Stimulated activated CD4-positive, alpha-beta T cell treated with anti-CD3 and anti-CD28 coated beads, Interleukin-1b, Interleukin-23, amount 100 ng/mL, for 48 hours (primary cell): ENCODE results near the gene FAM76A.
A peak's percentile ranks its signal among the peaks of the same experiment; 100 is the strongest.
"Not testable (repeated sequence)": the region's sequence is repeated elsewhere in the genome, so short reads cannot be mapped to it uniquely, and the experiment has no call there.

ENCODE experiments used
- DNase-seq: peaks from one replicate; pipeline ENCODE4 v3.0.0-alpha.2; 2020

The FAM76A gene

DNA sequence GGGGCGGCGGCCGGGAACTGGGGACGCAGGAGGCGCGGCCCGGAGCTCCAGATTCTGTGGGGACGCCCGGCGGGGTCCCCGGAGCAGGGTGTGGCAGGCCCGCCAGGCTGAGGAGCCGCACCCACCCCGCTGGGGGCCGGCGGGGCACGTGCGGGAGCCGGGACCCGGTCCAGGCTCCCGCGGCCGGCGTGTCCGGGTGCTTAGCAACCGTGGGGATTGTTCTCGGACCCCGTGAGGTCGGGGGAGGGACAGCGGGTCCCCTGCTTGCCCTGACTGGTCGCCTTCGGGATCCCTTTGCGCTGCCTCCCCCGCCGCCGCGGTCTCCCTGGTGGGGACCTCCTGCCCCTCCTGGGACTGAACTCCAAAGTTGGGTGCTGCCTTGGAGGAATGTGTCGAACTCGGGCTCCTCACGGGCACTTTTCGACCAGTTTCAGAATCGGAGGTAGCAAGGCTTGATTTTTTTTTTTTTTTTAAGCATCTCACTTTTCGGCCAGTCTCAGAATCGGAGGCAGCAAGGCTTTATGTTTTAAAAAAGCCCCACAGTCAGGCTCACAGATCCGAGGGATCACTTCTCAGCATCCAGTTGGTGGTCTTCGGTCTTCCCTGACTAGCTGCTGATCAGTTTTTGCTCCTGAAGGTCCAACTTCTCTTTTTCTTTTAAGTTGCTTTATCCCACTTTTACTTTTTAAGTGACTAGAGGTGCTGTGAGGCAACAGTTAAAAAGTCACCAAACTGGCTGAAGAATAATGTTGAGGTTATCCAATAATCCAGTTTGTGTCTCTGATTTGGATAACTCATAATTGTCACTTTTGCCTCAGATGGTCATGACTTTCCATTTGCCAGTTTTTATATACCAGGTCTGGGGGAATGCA is 648 bp downstream of the FAM76A start:
- DNase-seq = no peak

DNA sequence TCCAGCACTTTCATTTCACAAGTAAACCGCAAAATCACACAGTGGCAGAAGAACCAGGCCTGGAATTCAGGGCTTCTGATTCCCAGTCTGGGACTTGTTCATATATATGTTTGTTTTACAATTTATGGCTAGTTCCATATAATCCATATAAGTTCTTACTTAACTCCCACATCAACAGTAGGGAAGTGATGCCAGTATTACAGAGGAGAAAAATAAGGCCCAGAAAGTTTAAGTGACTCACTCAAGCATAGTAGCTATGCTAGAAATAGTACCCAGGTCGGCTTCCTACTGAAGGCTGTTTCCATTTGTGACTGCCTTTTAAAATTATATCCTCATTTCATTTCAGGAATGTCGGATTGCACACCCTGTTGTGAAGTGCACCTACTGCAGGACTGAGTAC is 1.4 kb downstream of the FAM76A start:
- DNase-seq = no peak

DNA sequence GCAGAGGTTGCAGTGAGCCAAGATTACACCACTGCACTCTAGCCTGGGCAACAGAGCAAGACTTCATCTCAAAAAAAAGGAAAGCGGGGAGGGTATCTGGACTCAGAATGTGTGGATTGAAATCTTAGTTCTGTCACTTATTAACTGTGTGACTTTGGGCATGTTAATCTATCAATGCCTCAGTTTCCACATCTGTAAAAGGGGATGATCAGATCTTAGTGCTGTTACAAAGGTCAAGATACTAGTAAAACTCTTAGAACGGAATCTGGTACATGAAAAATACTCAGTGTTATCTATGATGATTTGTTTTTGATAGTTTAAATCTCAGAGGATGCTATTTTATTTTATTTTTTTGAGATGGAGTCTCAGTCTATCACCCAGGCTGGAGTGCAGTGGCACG is 10.5 kb downstream of the FAM76A start:
- DNase-seq = no peak

DNA sequence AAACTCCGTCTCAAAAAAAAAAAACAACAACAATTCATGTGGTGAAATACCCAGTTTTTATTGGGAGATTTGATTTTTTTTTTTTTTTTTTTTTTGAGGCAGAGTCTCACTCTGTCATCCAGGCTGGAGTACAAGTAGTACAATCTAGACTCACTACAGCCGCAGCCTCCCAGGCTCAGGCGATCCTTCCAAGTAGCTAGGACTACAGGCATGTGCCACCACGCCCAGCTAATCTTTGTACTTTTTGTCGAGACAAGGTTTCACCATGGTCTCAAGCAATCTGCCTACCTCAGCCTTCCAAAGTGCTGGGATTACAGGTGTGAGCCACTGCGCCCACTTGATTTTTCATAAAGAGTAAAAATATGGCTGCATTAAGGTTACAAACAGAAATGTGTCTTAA is 15.4 kb downstream of the FAM76A start:
- DNase-seq = no peak

DNA sequence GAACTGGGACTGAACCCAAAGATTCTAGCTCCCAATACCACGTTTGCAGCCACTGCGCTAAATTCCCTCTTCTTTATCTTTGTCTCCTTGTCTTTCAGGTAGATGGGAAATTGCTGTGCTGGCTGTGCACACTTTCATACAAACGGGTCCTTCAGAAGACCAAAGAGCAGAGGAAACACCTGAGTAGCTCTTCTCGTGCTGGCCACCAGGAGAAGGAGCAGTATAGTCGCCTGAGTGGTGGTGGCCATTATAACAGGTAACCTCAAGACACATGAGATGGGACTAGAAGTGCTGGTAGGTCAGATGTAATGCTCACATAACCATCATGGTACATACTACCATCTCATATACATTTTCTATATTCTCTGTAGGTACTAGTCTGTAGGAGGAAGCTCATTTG is 18.8 kb downstream of the FAM76A start:
- DNase-seq = no peak

DNA sequence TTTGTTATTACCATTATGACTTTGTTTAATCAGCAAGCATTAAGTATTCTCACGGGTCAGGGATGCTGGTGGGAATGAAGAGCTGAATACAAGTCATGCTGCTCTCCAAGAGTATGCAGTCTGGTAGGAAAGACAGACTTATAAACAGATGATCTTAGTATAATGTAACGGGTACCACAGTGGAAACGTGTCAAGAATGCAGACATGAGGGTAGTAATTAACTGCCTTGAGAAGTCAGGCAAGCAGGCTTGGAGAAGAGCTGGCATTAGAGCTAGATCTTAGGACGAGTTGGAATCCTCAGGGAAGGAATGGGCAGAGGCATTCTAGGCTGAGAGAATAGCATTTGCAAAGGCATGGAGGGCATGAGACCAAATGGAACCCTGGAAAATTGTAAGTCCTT is 19.7 kb downstream of the FAM76A start:
- no peak for DNase-seq

DNA sequence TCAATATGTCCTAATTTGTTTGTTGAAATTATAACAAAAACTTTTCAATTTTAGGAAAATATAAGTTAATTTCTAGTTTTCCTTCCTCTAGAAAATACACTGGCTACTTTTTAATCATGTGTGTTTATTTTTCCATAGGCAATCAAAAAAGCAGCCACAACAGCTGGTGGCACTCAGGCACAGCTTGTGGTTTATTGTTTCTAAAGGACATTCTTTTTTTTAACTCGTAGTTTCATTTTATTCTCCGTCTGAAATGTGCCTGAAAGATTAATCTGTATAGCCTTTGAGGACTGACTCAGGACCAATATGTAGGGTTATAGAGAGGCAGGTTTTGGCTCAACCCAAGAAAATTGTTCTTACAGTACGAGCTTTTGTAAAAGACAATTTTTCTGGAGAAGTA is 26.6 kb downstream of the FAM76A start:
- DNase-seq = no peak

DNA sequence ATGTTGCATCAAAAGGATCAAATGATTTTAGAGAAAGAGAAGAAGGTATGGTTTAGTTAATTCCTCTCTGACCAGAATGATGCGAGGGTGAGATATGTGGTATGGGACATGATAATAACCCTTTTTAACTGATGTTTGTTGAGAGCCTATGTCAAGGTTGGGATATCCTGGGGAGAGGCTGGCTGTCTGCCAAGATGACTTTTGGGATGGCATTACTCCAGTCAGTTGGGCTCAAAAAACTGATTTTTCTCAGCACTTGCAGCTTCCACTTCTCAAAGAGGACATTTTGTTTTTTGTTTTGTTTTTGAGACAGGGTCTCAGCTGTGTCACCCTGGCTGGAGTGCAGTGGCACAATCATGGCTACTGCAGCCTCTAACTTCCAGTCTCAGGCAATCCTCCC is 29.5 kb downstream of the FAM76A start:
- DNase-seq = no peak

DNA sequence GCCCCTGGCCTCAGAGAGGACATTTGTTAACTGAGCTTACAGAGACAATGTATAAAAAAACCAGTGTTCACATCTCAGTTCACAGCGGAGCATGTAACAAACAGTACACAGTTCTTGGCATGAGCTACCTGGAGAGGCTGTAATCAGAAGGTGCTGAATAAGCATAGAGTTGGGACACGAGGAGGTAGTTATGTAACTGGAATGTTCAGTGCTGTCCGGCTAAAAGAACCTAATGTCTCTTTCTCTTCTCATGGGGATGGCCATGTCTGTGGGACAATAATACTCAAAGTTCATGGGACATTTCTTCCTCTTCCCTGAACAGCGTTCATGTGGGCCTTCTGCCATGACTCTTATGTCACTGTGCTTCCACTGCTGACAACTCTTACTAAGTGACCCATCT is 30.1 kb downstream of the FAM76A start:
- no peak for DNase-seq

DNA sequence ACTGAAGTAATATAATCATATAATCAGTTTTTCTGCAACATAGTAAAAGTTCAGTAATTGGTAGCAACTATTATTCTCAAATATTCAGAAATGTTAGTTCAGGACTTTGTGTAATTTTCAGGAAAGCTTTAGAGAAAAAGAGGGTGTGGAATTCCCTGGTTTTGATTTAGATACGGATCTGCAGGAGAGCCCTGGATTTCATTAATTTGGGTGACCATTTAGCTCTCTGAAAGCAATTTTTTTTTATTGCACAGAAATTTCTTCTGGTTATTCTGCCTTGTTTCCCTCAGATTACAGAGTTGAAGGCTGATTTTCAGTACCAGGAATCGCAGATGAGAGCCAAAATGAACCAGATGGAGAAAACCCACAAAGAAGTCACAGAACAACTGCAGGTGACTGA is 33.5 kb downstream of the FAM76A start:
- no peak for DNase-seq

DNA sequence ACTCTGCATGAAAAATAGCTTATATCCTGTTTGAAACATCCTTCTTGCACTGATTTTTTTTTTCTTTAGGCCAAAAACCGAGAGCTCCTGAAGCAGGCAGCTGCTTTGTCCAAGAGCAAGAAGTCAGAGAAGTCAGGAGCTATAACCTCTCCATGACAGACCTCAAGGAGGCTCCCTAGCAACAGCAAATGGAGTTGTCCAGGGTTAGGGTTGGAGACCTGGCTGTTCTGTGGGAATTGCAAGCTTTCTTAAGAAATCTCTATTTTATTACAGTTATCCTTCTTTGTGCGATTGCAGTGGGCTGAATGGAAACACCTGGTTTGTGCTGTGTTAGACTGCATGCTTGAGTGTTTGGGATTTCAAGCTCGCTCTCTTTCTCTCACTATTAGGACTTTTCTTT is 34.7 kb downstream of the FAM76A start:
- DNase-seq = no peak

DNA sequence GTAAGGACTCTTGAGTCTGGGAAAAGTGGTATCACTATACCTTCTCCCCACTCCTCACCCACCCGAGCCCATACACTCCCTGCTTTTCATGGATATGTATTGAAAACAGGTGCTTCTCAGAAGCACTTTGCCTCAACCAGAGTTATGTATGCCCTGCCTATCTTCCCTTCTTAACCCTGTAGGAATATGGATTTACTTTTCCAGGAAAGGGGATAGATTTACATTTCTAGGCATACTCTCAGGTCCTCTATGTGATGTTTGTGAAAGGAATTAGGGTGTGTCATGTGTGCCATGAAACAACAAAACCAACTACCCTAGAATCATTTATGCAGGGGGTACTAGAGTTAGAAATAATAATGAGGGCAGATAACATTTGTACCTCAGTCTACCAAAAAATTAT is 36.3 kb downstream of the FAM76A start:
- no peak for DNase-seq

DNA sequence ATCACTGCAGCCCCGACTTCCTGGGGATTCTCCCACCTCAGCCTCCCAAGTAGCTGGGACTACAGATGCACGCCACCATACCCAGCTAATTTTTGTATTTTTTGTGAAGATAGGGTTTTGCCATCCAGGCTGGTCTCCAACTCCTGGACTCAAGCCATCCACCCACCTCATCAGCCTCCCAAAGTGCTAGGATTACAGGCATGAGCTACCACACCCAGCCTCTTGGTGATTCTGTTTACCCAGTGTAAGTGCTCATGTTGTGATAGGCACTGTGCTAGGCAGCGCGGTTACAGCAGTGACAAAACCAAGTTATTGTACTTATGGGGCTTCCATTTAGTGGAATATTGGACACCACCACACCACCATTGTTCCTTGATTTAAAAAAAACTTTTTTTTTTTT is 37.6 kb downstream of the FAM76A start:
- DNase-seq = no peak

DNA sequence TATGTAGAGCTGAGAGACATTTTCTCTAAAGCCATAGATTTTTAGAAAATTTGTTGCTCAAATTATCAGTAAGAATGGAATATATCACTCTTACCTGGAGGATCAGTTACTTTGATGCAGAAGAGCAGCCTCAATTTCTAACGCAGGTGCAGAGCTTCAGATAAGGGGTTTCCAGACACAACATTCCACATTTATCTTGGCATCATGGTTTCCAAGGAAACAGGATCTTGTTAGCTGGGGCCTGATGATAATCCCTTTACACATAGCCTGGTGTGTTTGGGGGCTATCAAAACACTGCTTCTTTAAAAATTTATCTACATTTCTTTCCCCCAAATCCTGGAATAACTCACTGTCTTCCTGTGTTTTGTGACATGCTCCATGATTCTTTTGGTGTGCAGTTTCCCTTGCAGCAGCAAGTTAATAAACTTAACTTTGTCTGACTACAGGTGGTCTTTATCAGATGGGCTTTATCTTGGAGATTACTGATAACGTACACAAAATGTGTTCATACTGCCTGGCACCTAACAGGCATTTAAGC is 44.6 kb downstream of the FAM76A start:
- no peak for DNase-seq

DNA sequence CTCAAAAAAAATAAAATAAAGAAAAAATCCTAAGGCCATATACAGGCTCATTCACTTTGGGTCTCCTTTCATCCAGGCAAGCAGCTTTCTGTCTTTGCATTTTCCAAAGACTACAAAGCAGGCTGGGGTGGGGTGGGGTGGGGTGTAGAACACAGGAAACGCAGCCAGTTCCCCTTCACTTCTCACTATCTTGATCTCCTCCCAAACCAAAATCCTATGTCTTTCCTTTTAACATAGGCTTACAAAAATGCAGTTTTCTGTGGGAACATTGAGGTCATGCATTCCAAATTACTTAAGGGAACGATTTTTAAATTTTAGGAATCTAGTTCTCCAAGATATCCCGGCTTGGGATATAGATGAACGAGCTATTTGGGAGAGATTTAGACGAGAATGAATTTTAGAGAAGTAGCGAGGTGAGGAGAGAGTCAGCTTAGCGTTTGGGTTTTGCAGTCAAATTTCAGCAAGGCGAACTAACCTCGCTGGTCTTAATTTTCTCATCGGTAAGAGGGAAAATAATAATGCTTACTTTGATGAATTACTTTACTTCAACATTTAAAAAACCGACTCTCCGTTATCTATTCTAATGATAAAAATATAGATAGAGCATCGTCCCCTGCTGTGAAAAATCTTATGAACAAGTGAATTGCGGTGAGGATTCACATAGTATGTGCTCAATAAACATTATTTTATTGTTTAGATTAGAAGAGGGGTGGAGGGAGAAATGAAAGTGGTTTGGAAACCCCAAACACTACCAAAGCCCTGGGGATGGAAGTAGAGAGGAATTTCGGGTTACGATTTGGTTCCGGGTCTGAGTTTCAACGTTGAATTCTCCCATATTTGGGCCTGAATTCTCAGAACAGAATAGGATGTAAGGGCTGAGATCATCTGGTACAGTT is 46.5 kb downstream of the FAM76A start:
- no peak for DNase-seq

DNA sequence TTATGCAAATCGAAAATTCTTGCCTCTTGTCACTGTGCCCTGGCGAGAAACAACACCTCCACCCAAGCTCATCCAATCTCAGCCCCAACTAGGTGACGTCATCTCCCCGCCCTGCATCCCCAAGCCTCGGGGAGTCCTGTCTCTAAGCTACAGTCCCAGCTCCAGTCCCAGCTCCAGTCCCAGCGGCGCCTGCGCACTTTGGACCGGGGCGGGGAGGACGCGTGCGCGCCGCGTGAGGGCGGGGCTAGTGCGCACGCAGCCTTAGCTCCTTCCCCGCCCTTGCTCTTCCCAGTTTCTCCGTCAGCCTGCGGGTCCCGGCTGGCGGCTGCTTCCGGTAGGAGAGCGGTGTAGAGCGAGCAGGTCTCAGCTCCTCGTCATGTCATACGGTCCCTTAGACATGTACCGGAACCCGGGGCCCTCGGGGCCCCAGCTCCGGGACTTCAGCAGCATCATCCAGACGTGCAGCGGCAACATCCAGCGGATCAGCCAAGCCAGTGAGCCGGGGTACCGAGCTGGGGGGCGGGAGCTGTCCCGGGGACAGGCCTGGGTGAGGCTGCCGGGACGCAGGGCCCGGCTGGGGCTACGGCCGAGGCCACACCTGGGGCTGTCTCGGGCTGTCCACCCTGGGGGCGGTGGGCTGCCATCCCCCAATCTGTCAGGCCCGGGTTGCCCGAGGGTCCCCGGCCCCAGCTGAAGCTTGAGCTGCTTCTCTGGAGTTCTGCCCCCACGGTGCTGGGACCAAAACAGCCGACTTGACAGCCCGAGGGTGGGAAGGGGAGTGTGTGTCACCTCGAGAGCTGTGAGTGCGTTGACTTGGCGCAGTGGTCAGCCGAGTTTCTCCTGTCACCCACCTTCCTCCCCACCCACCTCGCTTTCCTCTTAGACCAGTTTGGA is 47.4 kb downstream of the FAM76A start, which contains the start of gene STX12:
Gene STX12, plus strand, starts transcription at position 288 of the 894 bp plus-strand sequence. Its CDS starts 89 bp downstream, at position 377.
- peak; percentile 100 for DNase-seq

DNA sequence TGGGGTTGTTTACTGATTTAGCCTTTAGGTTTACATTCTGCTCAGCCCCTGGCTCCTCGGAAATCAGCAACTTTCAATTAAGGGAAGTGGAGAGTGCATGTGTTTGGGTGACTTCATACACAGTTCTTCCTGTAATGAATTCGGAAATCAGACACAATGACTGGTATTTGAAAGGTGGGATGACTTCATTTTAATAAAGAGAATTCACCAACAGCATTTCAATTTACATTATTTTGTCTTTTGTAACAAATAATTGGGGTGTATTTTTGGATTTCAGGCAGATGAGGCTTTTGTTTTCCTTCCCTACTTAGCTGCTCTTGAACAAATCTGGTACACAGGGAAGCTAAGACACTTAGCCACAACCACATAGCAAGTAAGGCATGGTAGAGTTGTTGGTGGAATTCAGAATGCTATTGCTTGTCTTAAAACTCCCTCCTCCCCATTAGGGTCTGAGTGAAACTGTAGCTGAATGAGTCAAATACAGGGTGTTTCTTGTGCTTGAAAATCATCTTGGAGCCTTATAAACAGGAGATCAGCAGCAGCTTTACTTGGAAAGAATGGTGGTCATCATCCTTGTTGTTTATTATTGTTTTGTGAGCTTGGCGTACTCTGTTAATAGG is 48.2 kb downstream of the FAM76A start:
- no peak for DNase-seq

DNA sequence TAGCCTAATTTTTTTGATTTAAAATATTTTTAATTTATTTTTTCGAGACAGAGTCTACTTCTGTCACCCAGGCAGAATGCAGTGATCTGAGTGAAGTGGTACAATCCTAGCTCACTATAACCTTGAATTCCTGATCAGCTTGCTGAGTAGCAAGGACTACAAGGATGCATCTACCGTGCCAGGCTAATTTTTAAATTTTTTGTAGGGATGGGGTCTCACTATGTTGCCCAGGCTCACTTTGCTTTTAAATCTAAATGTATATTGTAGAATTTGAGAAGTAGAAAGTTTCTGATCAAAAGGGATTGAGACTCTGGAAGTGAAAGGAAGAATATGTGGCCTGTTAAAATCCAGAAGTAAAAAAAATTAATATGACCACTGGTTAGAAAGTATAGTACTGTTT is 48.9 kb downstream of the FAM76A start:
- DNase-seq = no peak

DNA sequence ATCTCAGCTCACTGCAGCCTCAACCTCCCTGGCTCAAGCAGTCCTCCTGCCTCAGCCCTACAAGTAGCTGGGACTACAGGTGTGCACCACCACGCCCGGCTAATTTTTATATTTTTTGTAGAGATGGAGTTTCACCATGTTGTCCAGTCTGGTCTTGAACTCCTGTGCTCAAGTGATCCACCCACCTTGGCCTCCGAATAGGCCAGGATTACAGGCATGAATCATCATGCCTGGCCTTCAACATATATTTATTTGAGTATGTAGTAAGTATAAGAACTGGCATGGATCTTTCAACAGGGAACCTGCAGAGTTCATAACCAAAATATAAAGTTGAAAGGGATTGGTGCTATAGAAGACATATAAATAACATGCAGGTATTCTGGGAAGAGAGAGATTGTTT is 49.6 kb downstream of the FAM76A start:
- DNase-seq = not testable (repeated sequence)

DNA sequence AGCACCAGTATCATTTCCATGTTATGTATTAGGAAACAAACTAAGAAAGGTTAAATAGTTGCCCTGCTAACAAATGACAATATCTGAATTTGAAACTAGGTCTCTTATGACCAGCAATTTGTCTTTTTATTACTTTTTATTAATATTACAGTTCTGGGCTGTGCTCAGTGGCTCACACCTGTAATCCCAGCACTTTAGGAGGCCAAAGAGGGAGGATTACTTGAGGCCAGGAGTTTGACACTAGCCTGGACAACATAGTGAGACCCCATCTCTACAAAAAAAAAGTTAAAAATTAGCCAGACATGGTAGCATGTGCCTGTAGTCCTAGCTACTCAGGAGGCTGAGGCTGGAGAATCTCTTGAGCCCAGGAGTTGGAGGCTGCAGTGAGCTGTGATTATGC is 50.5 kb downstream of the FAM76A start:
- DNase-seq = not testable (repeated sequence)

DNA sequence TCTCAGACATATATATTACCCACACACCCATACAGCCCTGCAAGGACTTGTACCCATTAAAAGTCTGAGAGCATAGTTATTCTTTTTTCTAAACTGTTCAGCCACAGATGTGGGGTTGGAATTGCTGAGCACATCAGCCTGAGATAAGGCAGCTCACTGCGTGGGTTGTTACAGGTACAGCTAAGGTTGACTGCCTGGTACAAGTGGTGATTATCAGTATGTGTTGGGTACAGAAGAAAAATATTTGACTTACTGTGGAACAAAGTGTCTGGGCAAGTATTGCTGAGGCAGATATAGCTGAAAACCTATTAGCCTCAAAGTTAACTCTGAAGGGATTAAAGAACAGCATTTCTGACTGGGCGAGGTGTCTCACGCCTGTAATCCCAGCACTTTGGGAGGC is 52.3 kb downstream of the FAM76A start:
- DNase-seq = no peak

DNA sequence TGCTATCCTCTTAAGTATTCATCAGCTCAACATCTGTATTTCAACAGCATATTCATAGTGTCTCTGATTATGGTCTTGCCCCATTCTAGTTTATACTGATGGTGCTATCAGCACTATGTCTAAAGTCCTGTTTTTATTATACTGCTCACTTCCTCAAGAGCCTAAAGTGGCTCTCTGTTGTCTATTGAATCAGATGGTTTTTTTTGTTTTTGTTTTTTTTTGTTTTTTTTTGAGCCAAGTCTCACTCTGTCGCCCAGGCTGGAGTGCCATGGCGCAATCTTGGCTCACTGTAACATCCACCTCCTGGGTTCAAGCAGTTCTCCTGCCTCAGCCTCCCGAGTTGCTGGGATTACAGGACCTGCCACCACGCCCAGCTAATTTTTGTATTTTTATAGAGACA is 53.4 kb downstream of the FAM76A start:
- no peak for DNase-seq
